HG03097 (cell line): ENCODE results near the gene VSTM2L.

Source experiments
- ATAC-seq: cut with Tn5 transposase; IDR thresholded peaks from one replicate; pipeline ENCODE4 v1.9.1; 2021; ENCODE audit not compliant: unreplicated experiment, low FRiP score

VSTM2L gene

DNA sequence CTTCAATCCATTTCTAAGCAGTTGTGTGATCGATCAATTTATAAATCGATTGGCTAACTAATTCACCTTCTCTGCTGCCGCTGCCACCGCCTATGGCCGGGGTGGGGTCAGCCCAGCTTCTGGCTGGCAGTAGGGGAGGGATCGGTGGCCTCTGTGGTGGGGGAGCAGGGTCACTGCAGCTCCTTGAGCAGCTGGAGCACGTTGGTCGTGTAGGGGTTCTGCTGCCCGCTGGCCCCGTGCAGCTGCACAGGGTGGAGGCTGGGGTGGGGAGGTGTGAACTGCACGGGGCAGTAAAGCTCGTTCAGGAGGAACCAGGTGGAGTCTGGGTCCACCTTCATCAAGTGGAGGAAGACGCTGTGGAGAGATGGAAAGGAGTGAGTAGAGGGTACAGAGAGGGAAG is 80.4 kb downstream of the VSTM2L start:
- no peak for ATAC-seq

DNA sequence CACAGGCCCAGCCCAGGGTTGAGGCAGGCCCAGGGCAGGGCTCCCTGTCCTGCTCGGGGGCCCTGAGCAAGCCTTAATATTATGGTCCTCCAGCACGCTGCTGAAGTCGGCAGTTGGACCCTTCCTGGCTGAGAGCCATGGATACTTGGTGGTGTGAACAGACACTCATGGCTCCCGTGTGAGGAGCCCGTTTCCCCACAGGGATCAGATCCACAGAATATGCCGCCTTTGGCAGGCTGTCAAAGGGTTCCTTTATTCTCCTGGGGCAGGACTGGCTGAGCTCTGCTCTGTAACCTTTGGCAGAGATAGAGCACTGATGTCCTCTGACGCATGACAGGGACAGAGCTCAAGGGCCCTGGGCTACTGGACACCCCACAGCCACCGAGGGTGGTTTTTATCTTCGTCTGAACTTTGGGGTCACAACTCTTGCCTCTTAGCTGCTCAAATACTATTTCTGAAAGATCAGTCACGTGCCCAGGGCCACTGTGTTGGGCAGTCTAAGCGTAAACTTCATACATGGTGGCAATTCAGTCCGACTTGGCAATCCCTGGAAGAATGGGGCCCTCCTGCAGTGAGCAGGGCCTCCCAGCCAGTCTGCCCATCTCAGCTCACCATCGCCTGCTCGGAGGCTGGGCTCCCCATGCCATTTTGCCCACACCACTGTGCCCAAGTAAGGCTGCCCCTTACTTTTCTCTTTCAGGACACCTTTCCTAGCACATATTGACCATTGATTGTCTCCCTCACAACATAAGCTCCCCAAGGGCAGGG is 81.3 kb downstream of the VSTM2L start:
- ATAC-seq: no peak

DNA sequence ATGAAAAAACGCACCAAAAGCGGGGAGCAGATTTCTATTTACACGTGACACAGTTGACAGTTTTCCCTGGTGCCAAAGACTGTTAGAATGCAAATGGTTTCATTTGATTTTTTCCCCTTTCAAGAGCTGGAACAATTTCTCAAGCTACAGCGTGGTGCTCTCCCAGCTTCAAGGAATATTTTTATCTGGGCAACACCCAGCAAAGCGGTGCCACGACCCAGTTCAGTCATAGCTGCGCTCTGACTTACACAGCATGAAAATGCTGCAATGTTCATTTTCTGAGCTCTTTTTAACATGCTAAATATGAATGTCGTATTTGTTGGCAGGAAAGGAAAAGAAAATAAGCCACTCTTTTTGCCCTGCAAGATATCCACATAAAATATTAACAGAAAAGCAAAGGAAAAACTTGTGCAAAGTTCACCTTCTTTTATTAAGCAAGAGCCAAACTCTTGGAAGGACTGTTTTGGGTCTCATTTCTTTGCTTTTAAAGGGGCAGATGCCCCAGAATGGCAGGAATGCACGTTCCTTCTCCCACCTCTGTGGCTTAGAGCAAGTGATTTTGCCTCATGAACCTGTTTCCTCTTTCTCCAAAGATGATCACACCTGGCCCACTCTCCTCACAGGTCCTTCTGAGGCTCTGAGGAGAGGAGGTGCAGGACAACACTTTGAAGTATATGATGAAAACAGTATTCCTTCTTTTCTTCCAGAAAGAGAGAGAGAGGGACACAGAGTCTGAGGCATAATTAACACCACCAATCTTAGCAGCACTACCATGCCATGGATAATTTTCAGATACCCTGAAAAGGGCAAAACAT is 83.3 kb downstream of the VSTM2L start:
- no peak for ATAC-seq

DNA sequence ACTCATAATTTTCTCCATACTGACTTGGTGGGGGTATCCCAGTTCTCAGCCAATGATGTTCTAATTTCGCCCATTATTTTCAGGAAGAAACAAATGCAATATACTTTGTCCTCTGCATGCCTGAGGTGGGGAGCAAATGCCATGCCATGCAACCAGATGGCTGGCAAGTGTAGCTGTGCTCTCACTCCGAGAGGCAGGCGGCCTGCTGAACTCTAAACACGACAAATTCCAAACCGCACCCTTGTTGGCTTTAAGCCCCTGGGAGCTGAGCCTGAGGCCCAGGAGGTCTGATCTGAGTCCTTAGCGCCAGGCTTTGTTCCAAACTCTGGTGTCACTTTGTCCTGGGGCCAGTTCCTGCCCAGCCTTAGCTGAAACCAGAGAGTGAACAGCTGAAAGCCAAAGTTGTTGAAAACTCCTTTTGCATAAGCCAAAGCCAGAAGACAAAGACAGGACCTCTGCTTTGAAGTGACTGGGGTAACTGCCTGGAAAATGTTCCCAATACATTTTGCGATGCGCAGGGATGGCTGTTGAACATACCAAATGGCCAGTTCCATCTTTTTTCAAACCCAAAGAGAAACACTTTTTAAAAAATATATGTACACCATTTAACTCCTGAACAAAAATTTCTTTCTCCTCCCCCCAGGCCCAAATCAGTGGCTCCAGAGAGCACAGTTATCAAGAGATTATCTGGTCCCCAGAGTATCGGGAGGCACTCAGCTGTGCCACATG is 84.1 kb downstream of the VSTM2L start:
- ATAC-seq: no peak

DNA sequence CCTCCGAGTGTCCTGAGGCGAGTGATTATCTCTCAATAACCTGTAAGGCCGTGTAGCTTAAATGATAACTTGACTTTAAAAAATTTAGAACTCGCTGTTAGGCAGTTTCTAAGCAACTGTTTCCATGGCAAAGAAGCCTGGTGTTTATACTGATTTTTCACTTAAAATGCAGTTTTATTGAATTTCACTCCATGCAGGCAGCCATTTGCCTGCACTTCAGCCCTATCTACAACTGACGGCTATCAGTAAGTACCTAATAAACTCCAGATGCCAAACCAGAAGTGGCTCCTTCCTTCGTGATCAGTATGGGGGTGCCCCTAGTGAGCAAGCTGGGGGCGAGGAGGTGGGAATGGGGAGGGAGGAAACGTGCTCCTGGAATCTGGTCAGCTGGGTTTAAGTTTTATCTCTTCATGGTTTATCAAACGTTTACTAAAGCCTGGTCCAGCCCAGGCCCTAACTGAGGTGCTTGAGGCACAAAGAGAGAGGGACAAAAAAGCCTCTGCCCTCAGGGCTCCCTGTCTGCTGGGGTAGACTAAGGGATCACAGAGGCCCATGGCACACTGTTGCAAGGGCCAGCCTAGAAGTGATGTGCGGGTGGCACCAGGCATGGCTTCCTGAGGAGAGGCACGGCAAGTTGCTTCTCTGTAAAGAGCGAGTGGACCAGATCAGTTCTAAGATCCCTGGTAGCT is 84.8 kb downstream of the VSTM2L start:
- ATAC-seq: no peak

DNA sequence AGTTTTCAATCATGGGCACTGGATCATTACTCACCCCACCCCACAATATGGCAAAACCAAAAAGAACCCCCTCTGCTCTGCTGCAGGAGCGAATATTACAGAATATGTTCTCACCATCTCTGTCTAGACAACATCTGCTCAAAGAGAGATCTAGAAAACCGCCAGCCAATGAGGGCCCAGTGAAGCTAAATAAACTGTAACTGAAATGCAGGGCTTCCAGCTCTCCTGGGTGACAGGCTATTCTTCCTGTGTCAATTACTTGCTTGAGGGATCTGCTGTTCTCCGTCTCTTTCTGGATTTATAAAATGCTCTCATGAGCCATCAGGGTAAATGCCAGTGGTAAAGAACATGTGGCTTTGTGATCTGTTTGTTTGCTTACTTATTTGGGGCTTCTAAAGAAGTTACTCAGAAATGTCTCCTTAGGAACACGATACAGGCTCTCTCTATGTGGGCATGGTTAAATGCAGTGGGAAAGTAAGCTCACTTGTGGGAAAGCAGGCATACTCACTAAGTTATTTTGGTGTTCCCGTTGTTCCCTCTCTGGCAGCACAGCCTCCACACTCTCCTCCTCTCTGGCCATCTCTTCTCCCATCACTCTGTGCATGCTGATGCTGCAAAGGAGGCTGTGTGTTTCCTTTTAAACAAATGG is 85.5 kb downstream of the VSTM2L start:
- ATAC-seq: no peak

DNA sequence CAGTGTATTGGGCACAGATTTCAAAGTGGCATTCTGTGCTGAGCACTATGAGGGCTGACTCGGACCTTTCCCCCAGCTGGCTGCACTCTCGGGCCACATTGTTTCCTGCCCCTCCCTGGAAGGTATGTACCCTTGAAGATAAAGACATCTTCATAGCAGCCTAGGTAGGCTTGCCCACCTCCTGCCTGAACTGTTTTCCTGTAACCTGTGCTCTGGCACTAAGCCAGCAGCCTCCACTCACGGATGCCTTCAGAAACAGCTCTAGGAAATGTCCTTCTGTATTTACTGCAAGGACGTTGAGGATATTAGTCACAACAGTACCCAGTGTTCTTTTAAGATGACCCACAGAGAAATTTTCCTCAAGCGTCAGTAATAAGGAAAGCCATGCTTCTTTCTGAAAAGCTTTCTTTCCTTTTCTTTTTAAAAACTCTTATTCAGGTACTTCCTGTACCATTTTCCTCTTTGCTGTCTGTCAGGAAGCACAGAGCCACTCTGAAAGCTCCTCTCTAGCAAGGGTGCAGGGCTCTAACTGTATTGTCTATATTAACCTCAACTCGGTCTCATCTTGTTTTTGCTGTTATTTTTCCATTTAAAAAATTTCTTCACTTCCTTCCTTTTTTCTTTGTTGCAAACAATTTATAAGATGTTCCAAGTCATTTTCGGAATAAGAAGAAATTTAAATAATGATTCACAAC is 86.8 kb downstream of the VSTM2L start:
- ATAC-seq: no peak

DNA sequence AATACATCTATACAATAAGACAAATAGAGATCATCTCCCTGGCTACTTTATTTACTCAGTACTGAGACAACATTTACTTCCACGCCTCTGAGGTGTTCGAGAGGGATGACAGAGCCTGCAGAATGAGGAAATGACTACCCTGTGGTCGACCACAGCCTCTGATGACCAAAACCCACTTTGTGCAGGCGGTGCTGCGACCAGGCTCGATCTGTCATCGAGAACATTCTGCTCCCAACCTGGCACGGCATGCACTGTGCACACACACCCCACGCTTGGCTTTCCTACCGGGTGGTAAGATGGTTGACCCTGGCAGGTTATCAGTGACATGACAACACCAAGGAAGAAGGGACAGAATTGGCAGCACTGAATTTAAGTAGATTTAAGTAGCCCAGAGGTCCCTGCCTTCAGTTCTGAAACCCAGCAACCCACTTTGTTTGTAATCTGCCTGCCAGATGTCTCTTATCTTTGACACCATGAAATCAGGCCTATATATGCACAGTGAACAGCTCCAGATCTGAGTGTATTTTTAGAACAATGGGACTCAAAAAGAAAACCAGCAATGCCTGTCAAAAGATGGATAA is 87.7 kb downstream of the VSTM2L start:
- ATAC-seq: peak; percentile 80

DNA sequence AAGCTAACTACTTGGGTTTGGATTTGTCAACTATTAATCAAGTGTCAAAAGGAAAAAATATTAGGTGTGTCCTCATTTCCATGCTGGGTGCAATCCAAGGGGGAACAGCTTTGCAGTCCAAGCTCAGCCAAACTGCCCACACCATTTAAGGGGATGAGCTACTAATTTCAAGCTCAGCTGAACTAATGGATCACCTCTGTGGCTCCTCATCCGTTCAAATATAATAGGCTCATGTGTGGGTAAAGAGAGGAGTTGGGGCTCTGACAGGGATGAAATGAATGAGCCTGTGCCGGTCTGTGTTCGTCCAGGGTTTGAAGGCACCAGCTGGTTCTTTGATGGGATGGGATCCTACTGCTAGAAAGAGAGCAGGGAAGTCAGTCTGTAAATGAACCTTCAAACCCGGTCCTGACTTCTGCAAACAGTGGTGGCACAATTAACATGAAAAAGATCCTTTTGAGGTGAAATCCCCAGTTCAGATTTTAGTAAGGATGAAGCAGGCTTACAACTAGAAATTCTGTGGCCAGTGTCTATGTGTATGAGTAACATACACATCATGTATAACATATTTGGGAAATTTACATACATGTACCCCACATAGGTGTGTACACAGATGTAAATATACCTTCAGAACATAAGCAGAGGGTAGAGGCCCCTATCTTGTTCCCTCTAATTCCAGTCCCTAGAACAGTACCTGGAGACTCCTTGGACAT is 88.4 kb downstream of the VSTM2L start:
- no peak for ATAC-seq

DNA sequence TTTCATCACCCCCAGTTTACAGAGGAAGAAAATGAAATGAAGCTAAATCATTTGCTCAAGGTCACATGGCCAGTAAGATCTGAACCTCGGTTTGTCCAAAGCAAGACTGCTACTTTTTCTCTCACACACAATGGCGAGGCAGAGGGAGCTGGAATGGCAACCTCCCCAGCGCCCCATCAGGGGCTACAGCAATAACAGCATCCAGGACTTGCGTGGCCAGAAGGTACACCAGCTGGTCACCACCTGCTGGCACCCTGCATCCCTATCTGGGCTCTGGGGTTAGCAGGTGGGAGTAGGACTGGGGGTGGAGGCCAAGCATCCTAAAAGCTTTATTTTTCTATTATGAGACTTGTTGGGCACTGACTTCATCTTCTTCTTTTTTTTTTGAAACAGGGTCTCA is 89.0 kb downstream of the VSTM2L start:
- ATAC-seq: no peak

DNA sequence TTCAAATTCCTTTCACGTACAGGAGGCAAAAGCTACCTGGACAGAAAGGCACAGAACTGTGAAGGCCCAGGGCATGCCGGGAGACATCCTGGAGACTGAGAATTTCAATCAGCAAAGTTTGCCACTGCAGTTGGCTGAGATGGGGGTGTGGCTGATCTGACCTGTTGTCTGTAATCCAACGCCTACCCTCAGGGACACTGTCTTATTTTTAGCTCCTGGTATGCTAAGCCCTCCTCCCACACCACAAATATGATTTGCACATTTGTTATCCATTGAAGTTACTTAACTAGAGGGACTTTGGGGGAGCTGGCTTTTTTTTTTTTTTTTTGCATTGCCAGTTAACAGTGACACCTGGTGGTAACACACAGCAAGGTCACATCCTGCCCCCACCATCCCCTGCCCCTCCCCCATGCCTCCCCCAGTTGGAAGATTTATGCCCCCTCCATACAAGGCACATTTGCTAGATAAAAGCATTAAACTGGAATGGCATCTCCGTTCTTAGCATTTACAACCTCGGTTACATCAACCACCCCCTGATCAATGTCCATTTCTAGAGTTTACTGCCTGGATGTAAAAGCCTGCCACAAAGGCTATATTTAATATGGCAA is 90.0 kb downstream of the VSTM2L start:
- ATAC-seq: no peak

DNA sequence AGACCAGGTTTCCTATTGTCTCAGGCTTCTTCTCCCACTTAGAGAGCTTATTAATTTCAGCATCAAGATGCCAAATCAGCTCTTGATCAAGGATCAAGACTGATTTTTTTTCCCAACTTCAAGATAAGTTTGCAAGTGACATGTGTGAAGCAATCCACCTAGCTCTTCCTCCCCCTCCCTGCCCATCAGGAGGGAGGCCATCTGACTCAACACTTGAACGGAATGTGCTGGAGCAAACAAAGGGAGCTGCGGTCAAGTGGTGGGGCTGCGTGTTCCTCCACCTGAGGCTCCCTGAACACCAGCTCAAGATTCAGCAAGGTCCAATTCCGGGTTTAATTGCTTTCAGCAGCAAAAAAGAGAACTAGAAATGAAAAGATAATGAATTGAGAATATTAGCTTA is 91.6 kb downstream of the VSTM2L start:
- no peak for ATAC-seq
